Suppressor macrophage (primary cell): Measurements from ENCODE around the gene PARD3B.
"Not testable (repeated sequence)": the region's sequence is repeated elsewhere in the genome, so short reads cannot be mapped to it uniquely, and the experiment has no call there.

Experiments
- DNase-seq, 4 experiments: peaks; one replicate each; pipeline ENCODE4 v3.0.0-alpha.2; 2020 to 2022

PARD3B gene

GRCh38 chr2:205481861-205482260, 936.6 kb downstream of the PARD3B start:
- DNase-seq = no peak

DNA sequence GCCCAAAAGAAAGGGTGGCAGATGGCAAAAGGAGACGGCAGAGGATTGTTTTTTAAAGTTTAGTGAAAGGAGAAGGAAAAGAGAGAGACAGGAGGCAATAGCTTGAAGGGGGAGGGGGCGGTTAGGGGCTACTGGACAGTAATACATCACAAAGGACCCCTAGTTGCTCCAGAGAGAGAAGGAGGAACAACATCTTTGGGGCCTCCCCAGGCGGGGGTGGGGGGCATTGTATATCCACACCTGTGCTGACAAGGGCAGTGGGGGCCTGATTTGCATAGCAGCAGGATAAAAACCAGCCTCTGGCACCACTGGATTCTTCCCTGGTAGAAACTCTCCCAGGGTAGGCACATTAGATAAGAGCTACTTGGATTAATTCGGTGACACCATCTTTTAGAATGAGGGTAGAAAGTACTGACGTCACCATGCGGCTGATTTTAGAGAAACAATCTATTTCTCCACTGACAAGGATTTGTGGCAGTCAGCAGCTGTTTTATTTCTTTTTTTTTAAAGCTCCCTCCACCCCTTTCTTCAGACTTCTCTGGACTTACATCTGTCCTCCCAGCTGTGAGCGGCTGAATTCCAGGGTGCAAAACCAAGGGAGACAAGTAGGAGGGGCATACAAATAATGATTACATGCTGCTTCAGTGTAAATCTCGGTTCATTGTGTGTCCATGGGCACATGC, 937.3 kb downstream of the PARD3B start:
- no peak for DNase-seq

- DNase-seq = no peak
Observed at GRCh38 chr2:205483095-205483494, 937.8 kb downstream of the PARD3B start.

- no peak for DNase-seq
Observed at GRCh38 chr2:205484215-205484614, 938.9 kb downstream of the PARD3B start.

DNA sequence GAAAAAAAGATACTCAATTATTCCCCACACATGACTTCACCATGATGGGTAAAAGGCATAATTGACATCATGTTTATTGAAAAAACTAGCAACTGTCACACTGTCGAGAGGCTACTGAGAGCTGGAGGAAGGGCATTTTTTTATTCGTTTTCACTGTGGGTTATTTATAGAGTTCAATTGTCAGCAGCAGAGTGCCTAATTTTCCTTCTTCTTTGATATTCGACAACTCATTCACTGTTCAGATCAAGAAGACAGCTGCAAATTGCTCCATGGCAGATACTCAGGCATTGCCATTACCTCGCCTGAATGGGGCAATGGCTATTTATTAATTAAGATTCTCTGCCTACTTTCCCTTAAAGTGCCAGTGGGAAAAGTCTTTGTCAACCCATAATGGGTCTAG, 939.5 kb downstream of the PARD3B start:
- DNase-seq = no peak

DNA sequence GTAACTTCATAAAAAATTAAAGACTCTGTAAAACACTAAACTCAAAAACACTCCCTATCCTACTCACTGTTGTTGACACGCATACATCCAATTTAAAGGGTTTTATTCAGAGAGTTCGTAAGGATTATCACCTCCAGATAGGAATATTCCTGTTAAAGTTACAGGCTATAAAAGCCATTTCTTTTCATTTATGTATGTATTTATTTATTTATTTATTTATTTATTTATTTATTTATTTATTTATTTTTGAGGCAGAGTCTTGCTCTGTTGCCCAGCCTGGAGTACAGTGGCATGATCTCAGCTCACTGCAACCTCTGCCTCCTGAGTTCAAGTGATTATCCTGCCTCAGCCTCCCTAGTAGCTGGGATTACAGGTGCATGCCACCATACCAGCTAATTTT, 948.3 kb downstream of the PARD3B start:
- DNase-seq = not testable (repeated sequence)

- DNase-seq = no peak
Observed at GRCh38 chr2:205494537-205495235, 949.4 kb downstream of the PARD3B start.

GRCh38 chr2:205495819-205496218, 950.5 kb downstream of the PARD3B start:
- DNase-seq = no peak

GRCh38 chr2:205496370-205496769, 951.1 kb downstream of the PARD3B start:
- no peak for DNase-seq

DNA sequence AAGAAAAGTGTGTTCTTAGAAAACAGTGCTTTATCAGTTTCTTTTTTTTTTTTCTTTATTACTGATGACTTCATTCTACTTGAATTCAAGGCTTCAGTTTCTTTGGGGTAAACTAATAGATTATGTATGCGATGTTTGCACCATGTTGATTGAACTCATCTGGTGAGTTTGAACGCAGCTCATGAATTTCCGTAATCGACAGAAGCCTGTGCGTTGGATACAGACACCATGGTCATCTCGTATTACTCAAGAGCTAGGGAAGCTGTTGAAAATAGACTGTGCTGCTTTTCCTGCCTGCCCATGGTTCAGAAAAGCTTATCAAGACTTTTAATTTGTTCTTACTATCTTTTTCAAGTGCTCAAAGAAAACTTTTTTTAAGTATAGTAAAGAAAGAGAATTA, 951.5 kb downstream of the PARD3B start:
- no peak for DNase-seq

DNA sequence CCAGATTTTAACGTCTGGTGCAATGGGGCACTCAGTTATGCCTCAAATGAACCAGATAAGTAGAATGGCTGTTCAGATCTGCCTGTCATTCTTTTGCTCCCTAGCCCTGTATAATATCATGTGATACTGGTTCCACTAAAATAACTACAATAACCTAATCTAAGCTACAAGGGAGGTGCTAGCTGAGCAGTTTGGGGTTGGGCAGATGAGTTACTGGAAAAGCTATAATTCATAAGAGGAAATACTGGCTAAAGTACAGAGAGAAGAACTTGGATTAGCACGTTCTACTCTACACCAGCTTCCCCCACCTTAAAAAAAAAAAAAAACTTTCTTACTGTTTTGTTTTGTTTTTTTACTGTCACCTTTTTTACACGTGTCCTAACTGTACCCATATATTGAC, 953.7 kb downstream of the PARD3B start:
- no peak for DNase-seq

DNA sequence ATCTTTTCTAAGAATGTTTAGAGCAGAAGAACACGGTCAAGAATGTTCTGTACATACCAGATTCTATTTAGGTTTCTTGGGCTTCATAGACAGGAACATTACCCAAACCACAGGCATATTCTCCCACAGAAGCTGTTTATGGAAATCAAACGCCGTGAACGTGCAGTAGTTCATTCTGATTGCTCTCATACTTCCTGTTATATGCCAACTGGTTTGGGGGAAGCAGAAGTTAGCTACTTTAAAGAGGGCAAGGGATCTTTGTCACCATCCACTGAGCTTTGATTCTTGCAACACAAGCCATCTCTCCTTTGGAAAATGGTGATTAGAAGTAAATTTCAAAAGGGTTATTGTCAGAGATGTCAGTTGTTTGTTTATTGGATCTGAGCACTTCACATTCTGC, 954.8 kb downstream of the PARD3B start:
- peak; percentile 38 to 67 (median 52) for DNase-seq

- DNase-seq = no peak
Observed at GRCh38 chr2:205500951-205501350, 955.7 kb downstream of the PARD3B start.

DNA sequence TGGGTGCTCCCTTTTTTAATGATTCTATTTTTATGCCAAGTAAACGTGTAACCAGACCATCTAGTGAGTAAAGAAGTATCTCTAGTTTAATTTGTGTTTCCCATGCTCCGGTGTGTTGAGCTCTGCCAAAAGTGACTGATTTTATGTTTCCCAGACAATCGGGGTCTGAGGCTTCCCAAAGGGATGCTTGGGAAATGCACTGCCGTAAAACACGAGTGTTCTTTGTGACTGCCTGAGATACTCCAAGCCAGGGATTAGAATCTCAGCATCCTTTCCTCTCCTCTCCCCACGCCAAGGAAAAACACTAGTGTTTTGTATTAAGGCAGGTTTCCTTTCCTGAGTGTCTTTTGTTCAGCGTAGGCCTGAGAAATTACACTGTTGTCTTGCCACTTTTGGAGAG, 956.6 kb downstream of the PARD3B start:
- DNase-seq = no peak

DNA sequence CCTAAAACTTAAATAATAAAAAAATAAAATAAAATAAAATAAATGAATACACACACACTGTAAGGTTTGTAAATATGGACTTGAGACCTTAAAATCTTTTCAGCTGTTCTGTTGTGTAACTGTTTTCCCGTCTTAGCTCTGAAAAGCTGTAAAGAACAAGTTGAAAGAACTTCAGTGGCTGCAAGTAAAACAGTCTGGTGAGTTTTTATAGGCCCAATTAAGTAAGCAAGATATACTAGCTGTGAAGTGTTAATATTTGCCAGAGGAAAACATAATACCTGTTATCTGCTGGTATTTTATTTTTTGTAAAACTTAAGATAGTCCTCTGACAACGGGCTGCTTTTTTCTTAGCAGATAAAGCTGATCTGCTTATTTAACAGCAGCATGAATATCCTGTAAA, 960.1 kb downstream of the PARD3B start:
- no peak for DNase-seq

- DNase-seq = no peak
Observed at GRCh38 chr2:205509655-205510054, 964.4 kb downstream of the PARD3B start.

DNA sequence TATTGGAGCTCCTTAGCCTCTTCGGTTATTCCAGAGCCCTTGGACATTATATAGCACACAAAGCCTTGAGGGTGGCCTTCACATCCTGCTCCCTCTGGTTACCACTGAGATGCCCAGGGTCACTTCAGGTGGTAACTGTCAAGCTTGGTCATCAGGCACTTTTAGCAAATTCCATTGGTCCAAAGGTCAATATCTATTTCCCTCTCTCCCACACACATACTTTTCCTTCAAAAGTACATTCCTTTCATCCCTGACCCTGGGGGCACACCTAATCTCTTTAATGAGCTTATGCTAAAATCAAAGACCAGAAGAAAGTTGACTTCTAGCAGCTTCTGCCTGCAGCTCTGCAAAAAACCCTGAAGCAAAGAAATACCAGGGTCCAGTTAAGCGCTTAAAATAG, 965.1 kb downstream of the PARD3B start:
- no peak for DNase-seq

GRCh38 chr2:205511221-205511620, 965.9 kb downstream of the PARD3B start:
- DNase-seq = peak in 2 of 4 experiments; percentile 10 to 24

DNA sequence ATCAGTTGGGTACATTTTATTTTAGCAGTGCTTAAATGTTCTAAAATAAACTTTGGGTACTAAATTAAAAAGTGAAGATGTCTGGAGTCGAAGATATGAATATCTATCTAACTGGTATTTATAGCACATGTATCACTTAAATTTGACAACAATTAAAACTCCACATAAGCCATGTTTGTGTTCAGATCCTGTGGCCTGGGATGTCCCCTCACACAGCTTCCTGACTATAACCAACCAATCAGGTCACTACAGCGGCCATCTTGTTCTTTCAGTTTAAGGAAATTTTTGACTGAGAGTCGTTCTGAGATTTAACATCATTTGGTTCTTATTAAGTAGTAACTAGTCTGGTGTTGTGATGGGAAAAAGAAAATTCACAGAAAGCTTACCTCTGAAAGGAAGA, 966.4 kb downstream of the PARD3B start:
- DNase-seq = no peak

GRCh38 chr2:205520311-205520710, 975.0 kb downstream of the PARD3B start:
- DNase-seq = no peak

GRCh38 chr2:205524656-205525055, 979.4 kb downstream of the PARD3B start:
- no peak for DNase-seq

DNA sequence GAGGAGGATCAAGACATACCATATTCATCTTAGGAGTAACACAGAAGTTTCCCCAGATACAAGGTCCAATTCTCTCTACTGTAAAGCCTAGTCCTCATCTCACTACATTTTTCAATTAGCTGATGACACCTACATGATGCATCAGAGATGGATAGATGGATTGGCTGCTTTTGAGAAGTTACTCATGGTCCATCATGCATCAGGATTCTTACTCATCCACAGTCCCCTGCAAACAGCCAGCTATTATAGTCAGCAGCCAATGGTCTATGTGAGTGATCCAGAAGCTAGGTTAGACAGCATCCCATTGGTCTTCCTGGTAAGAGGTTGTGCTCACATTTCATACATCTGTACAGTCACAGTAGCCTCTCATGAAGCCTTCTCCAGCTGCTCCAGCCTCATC, 982.5 kb downstream of the PARD3B start:
- DNase-seq = no peak

GRCh38 chr2:205531072-205531471, 985.8 kb downstream of the PARD3B start:
- DNase-seq = no peak

GRCh38 chr2:205531489-205532148, 986.3 kb downstream of the PARD3B start:
- DNase-seq = no peak
